ENCODE measurements around the gene EIF3J.
A peak's percentile ranks its signal among the peaks of the same experiment; 100 is the strongest.

EIF3J gene

GRCh38 chr15:44595246-44595645, 58.3 kb downstream of the EIF3J start:
- no peak for DNase-seq (ENCODE audit: low read depth in 2 of 2)

GRCh38 chr15:44595656-44596510, 58.9 kb downstream of the EIF3J start:
- no peak for DNase-seq (ENCODE audit: low read depth in 2 of 2)

- no peak for DNase-seq (ENCODE audit: low read depth in 2 of 2)
Observed at GRCh38 chr15:44596511-44597010, 59.6 kb downstream of the EIF3J start.

GRCh38 chr15:44598066-44598465, 61.1 kb downstream of the EIF3J start:
- no peak for DNase-seq (ENCODE audit: low read depth in 2 of 2)

GRCh38 chr15:44598892-44599291, 61.9 kb downstream of the EIF3J start:
- peak; percentile 12 to 21 for DNase-seq (ENCODE audit: low read depth in 2 of 2)

- DNase-seq (ENCODE audit: low read depth in 2 of 2), result no peak
Observed at GRCh38 chr15:44603126-44603525, 66.2 kb downstream of the EIF3J start.

- no peak for DNase-seq (ENCODE audit: low read depth in 2 of 2)
Observed at GRCh38 chr15:44606740-44607139, 69.8 kb downstream of the EIF3J start.

Measured in fibroblast of skin of left quadriceps (primary cell).